GM19351 (cell line): ENCODE data around the gene PTPRT.
A peak's percentile ranks its signal among the peaks of the same experiment; 100 is the strongest.

Source experiments
- ATAC-seq: cut with Tn5 transposase; IDR thresholded peaks from one replicate; pipeline ENCODE4 v1.9.1; 2021; ENCODE audit warnings: mild to moderate bottlenecking, moderate library complexity; ENCODE audit not compliant: unreplicated experiment

PTPRT gene

GRCh38 chr20:43189554-43190331 is at the start of gene PTPRT:
Gene PTPRT (minus strand): TSS chr20:43189906. CDS start chr20:43189733, 173 bp downstream.
- ATAC-seq: no peak

- no peak for ATAC-seq
Observed at GRCh38 chr20:43238833-43239232, 49.1 kb upstream of the PTPRT start.

GRCh38 chr20:43238266-43238665 is 48.6 kb upstream of the PTPRT start:
- ATAC-seq: no peak

- ATAC-seq: no peak
Observed at GRCh38 chr20:43237651-43238168, 48.0 kb upstream of the PTPRT start.

- no peak for ATAC-seq
Observed at GRCh38 chr20:43235998-43236397, 46.3 kb upstream of the PTPRT start.

GRCh38 chr20:43231829-43232228 is 42.1 kb upstream of the PTPRT start:
- ATAC-seq: no peak

GRCh38 chr20:43229696-43230095 is 40.0 kb upstream of the PTPRT start:
- no peak for ATAC-seq

GRCh38 chr20:43220612-43221011 is 30.9 kb upstream of the PTPRT start:
- ATAC-seq: no peak

- ATAC-seq: no peak
Observed at GRCh38 chr20:43210901-43211300, 21.2 kb upstream of the PTPRT start.

GRCh38 chr20:43209831-43210230 is 20.1 kb upstream of the PTPRT start:
- ATAC-seq: no peak

- no peak for ATAC-seq
Observed at GRCh38 chr20:43205699-43206098, 16.0 kb upstream of the PTPRT start.

- ATAC-seq: no peak
Observed at GRCh38 chr20:43202100-43202499, 12.4 kb upstream of the PTPRT start.

- no peak for ATAC-seq
Observed at GRCh38 chr20:43198607-43199006, 8.9 kb upstream of the PTPRT start.

- no peak for ATAC-seq
Observed at GRCh38 chr20:43196243-43196642, 6.5 kb upstream of the PTPRT start.

- no peak for ATAC-seq
Observed at GRCh38 chr20:43194137-43194536, 4.4 kb upstream of the PTPRT start.

GRCh38 chr20:43193443-43193842 is 3.7 kb upstream of the PTPRT start:
- no peak for ATAC-seq

- peak; percentile 56 for ATAC-seq
Observed at GRCh38 chr20:43191946-43192863, 2.5 kb upstream of the PTPRT start.

GRCh38 chr20:43191143-43191542 is 1.4 kb upstream of the PTPRT start:
- no peak for ATAC-seq

GRCh38 chr20:43190332-43190953 is 737 bp upstream of the PTPRT start:
- no peak for ATAC-seq

GRCh38 chr20:43188861-43189553 is 699 bp downstream of the PTPRT start:
- ATAC-seq: no peak

- no peak for ATAC-seq
Observed at GRCh38 chr20:43188234-43188653, 1.5 kb downstream of the PTPRT start.
